ENCODE data around the gene ZCCHC4. TPM values are rescaled to one million over a fixed set of nuclear protein-coding genes. Genes with fewer than 3 reads are reported as not detected.

Gene ZCCHC4
- total RNA-seq, 1 experiment from 2014 or later, result 18.0 TPM

- ChIA-PET CTCF (no interaction called here), POLR2A (ENCODE audit: low non-redundant PET) (no interaction called here)
- no peaks in the 10 kb centered on the region for H3K9me3 ChIP-seq (ENCODE audit: low read depth, low read length, poor library complexity, severe bottlenecking)
- intact Hi-C loops (cut with micrococcal nuclease; ENCODE audit: unreplicated experiment), result no loop called here
- no peaks in the 10 kb centered on the region for H3K27me3 ChIP-seq (replicated peaks; ENCODE audit: insufficient read depth, low read depth, low read length, poor library complexity)
- DNase-seq (ENCODE audit: low spot score), result no peak
- TF ChIP-seq EZH2 (IDR thresholded peaks at IDR 0.05; ENCODE audit: borderline replicate concordance, low read depth, low read length, poor library complexity, severe bottlenecking), result no peak
- H3K4me3 ChIP-seq (ENCODE audit: low read depth, low read length, poor library complexity, severe bottlenecking), result no peak overlapping the region
- H3K27ac ChIP-seq (ENCODE audit: low read depth, low read length, poor library complexity, severe bottlenecking), result no peak overlapping the region
- no TSS peak for BruUV-seq (replicated peaks)
- H3K4me1 ChIP-seq (ENCODE audit: insufficient read depth, low read length, poor library complexity, severe bottlenecking), result no peaks in the 10 kb centered on the region
- peaks cover 45% of the 10 kb centered on the region for H3K36me3 ChIP-seq (ENCODE audit: insufficient read depth, low read length, poor library complexity, severe bottlenecking)
Measured at GRCh38 chr4:25417014-25417413, 104.4 kb downstream of the ZCCHC4 start.

Other genes starting within 250 kb of the ZCCHC4 start
- gene SEPSECS, start 152.3 kb upstream of the ZCCHC4 start, total RNA-seq (2021), result 11.6 and 12.9 TPM in 2 replicates
- 13.3 and 15.6 TPM in 2 replicates for gene PI4K2B, start 78.7 kb upstream of the ZCCHC4 start, total RNA-seq (2021)
- 37.9 and 42.8 TPM in 2 replicates for gene ANAPC4, start 64.5 kb downstream of the ZCCHC4 start, total RNA-seq (2021)

Measured in A673 (cell line).